Measurements from ENCODE around the gene AMBRA1. TPM values are rescaled to one million over a fixed set of nuclear protein-coding genes. Genes with fewer than 3 reads are reported as not detected.
A peak's percentile ranks its signal among the peaks of the same experiment; 100 is the strongest.

The AMBRA1 gene
- total RNA-seq, 3 donors from 2014 or later (not counting 1 experiment from before 2014, with no cell fraction given), result 41.3 to 52.7 (median 46.2) TPM

GRCh38 chr11:46383974-46384701 is 209.7 kb downstream of the AMBRA1 start:
- intact Hi-C loops (cut with micrococcal nuclease), result loop anchor here (5.0 kb wide), 1 partner anchor 37 kb away; the partner anchor contains the start of gene DGKZ
- Mint-ChIP-seq H3K4me1 (peaks cover 17 to 46% of the 10 kb centered on the region in 2 donors), H3K4me3 (no peak overlapping the region), H3K27ac (no peak overlapping the region), H3K27me3 (ENCODE audit: low read depth in 2 of 2) (peaks cover 30 to 36% of the 10 kb centered on the region in 2 donors), H3K36me3 (no peaks in the 10 kb centered on the region), H3K9me3 (no peaks in the 10 kb centered on the region)
- Histone ChIP-seq H3K9me3 (ENCODE audit: control insufficient read depth, insufficient read depth, low read length) (no peaks in the 10 kb centered on the region), H3K27ac (ENCODE audit: low read length) (no peak overlapping the region), H3K4me3 (ENCODE audit: low read length) (no peak overlapping the region), H3K4me1 (ENCODE audit: control insufficient read depth, insufficient read depth, low read length) (peaks cover 43% of the 10 kb centered on the region), H3K36me3 (ENCODE audit: control insufficient read depth, insufficient read depth, low read length) (no peaks in the 10 kb centered on the region), H3K27me3 (ENCODE audit: control insufficient read depth, insufficient read depth, low read length) (peaks cover 32% of the 10 kb centered on the region)
- TF ChIP-seq, protein P1, sequence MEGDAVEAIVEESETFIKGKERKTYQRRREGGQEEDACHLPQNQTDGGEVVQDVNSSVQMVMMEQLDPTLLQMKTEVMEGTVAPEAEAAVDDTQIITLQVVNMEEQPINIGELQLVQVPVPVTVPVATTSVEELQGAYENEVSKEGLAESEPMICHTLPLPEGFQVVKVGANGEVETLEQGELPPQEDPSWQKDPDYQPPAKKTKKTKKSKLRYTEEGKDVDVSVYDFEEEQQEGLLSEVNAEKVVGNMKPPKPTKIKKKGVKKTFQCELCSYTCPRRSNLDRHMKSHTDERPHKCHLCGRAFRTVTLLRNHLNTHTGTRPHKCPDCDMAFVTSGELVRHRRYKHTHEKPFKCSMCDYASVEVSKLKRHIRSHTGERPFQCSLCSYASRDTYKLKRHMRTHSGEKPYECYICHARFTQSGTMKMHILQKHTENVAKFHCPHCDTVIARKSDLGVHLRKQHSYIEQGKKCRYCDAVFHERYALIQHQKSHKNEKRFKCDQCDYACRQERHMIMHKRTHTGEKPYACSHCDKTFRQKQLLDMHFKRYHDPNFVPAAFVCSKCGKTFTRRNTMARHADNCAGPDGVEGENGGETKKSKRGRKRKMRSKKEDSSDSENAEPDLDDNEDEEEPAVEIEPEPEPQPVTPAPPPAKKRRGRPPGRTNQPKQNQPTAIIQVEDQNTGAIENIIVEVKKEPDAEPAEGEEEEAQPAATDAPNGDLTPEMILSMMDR (IDR thresholded peaks at IDR 0.05), result no peak
- 93% methylated on average over 9 of the region's 12 CpGs for WGBS (ENCODE audit: insufficient coverage)
- DNase-seq (no peak), ATAC-seq (no peak)

DNA sequence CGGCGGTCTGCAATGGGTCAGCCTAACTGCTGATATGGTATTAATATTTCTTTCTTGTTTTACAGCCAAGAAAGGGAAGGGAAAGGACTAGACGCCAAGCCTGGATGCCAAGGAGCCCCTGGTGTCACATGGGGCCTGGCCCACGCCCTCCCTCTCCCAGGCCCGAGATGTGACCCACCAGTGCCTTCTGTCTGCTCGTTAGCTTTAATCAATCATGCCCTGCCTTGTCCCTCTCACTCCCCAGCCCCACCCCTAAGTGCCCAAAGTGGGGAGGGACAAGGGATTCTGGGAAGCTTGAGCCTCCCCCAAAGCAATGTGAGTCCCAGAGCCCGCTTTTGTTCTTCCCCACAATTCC is 210.4 kb downstream of the AMBRA1 start:
- peaks cover 49% of the 10 kb centered on the region for H3K4me1 ChIP-seq (ENCODE audit: control insufficient read depth, insufficient read depth, low read length)
- TF ChIP-seq, protein P1 (IDR thresholded peaks at IDR 0.05), result no peak
- DNase-seq, result no peak
- no peaks in the 10 kb centered on the region for H3K9me3 ChIP-seq (ENCODE audit: control insufficient read depth, insufficient read depth, low read length)
- H3K4me1 Mint-ChIP-seq, result peaks cover 18 to 51% of the 10 kb centered on the region in 2 donors
- no peaks in the 10 kb centered on the region for H3K36me3 Mint-ChIP-seq
- WGBS (ENCODE audit: insufficient coverage), result 92% methylated on average over 6 of the region's 7 CpGs
- H3K27me3 ChIP-seq (ENCODE audit: control insufficient read depth, insufficient read depth, low read length), result peaks cover 24% of the 10 kb centered on the region
- H3K9me3 Mint-ChIP-seq, result no peaks in the 10 kb centered on the region
- intact Hi-C loops (cut with micrococcal nuclease), result loop anchor here (5.0 kb wide), 1 partner anchor 36 kb away; the partner anchor contains the start of gene DGKZ
- no peak overlapping the region for H3K27ac ChIP-seq (ENCODE audit: low read length)
- H3K27ac Mint-ChIP-seq, result no peak overlapping the region
- no peak overlapping the region for H3K4me3 ChIP-seq (ENCODE audit: low read length)
- no peak for ATAC-seq
- peaks cover 25 to 33% of the 10 kb centered on the region in 2 donors for H3K27me3 Mint-ChIP-seq (ENCODE audit: low read depth in 2 of 2)
- peak overlapping the region; percentile 40 for H3K4me3 Mint-ChIP-seq
- H3K36me3 ChIP-seq (ENCODE audit: control insufficient read depth, insufficient read depth, low read length), result peaks cover 5% of the 10 kb centered on the region

DNA sequence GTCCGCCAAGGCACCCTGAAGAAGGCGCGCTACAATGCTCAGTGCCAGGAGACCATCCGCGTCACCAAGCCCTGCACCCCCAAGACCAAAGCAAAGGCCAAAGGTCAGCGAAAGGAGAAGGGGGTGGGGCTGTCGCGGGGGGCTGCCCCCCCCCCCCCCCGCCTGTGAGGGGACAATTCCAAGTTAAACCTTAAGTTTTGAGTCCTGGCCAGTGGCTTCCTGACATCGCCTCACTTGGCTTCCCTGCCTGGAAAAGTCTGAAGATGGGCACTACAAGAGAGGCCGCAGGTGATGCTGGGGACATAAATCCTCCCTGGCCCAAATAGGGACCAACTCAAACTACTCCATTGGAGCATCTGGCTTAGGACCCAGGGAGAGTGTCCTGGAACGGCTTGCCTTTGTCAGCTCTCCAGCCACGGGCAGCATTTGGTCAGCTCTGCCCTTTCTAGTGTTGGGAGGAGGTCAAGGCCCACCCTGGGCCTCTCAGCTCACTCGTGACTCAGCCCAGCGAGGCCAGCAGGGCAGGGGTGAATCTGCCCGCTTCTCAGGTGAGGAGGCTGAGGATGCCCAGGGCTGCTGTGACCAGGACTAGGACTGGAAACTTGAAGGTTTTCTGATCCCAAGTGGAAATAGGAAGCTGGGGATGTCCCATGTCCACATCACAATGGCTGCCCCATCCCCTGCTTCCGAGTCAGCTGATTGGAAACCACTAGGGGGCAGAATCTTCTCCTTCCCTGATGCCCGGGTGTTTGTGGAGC is 211.0 kb downstream of the AMBRA1 start:
- H3K27ac ChIP-seq (ENCODE audit: low read length), result no peak overlapping the region
- no peaks in the 10 kb centered on the region for H3K9me3 ChIP-seq (ENCODE audit: control insufficient read depth, insufficient read depth, low read length)
- no peak overlapping the region for H3K4me3 Mint-ChIP-seq
- peaks cover 10% of the 10 kb centered on the region for H3K36me3 ChIP-seq (ENCODE audit: control insufficient read depth, insufficient read depth, low read length)
- no peak overlapping the region for H3K27ac Mint-ChIP-seq
- intact Hi-C loops (cut with micrococcal nuclease), result loop anchor here (5.0 kb wide), 1 partner anchor 36 kb away; the partner anchor contains the start of gene DGKZ
- no peaks in the 10 kb centered on the region for H3K36me3 Mint-ChIP-seq
- 73% methylated on average over 16 of the region's 18 CpGs for WGBS (ENCODE audit: insufficient coverage)
- H3K9me3 Mint-ChIP-seq, result no peaks in the 10 kb centered on the region
- peaks cover 13 to 45% of the 10 kb centered on the region in 2 donors for H3K4me1 Mint-ChIP-seq
- peaks cover 20 to 28% of the 10 kb centered on the region in 2 donors for H3K27me3 Mint-ChIP-seq (ENCODE audit: low read depth in 2 of 2)
- no peak overlapping the region for H3K4me3 ChIP-seq (ENCODE audit: low read length)
- peaks cover 19% of the 10 kb centered on the region for H3K27me3 ChIP-seq (ENCODE audit: control insufficient read depth, insufficient read depth, low read length)
- ATAC-seq, result no peak
- TF ChIP-seq, protein P1 (IDR thresholded peaks at IDR 0.05), result no peak
- DNase-seq, result no peak
- H3K4me1 ChIP-seq (ENCODE audit: control insufficient read depth, insufficient read depth, low read length), result peaks cover 49% of the 10 kb centered on the region

All from natural killer cell (primary cell).